ENCODE results near the gene SMIM35. TPM values are rescaled to one million over a fixed set of nuclear protein-coding genes. Genes with fewer than 3 reads are reported as not detected.

Gene SMIM35
- polyA plus RNA-seq, 1 of the 3 experiments (the other 2 are of a cell fraction), result not detected

DNA sequence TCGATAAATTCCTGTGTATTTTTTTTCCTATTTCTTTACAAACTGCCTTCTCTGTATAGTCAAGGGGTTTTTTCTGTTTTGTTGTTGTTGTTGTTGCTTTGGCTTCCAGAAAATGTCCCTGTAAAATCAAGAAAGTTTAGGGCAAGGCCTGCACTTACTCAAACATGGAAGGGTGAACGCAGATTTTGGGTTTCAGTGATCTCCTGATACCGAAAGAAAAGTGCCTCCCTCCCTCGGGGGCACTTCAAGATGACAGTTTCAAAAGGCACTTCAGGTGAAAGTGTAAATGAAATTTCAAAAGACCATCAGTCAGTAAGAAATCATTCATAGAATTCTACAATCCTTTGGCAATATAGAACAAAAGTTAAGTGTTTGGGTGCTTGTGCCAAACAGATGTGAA lies 53.3 kb downstream of the SMIM35 start:
- 36% methylated on average over 4 of the region's 4 CpGs for WGBS (ENCODE audit: low lambda C conversion rate)
- no peak overlapping the region for H3K4me2 ChIP-seq
- no peak for DNase-seq
- H3K9ac ChIP-seq, result no peak overlapping the region
- POLR2A ChIA-PET, result no interaction called here
- no peaks in the 10 kb centered on the region for H3F3A ChIP-seq (replicated peaks; ENCODE audit: insufficient read depth)
- H3K9me2 ChIP-seq, result no peaks in the 10 kb centered on the region
- no peak overlapping the region for H3K27ac ChIP-seq (ENCODE audit: low read depth in 2 of 2, low read length in 1 of 2)
- no peaks in the 10 kb centered on the region for H3K79me2 ChIP-seq (ENCODE audit: insufficient read depth)
- no peaks in the 10 kb centered on the region for H3K9me3 ChIP-seq
- no peaks in the 10 kb centered on the region for H4K20me1 ChIP-seq (ENCODE audit: insufficient read depth)
- TF ChIP-seq FOXJ3 (CRISPR knock-in tag; IDR thresholded peaks at IDR 0.05), result no peak
- no peak for TF ChIP-seq GABPA (IDR thresholded peaks at IDR 0.05; ENCODE audit: low read depth)
- TF ChIP-seq, protein P1, sequence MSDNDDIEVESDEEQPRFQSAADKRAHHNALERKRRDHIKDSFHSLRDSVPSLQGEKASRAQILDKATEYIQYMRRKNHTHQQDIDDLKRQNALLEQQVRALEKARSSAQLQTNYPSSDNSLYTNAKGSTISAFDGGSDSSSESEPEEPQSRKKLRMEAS (IDR thresholded peaks at IDR 0.05; ENCODE audit: low read depth), result no peak
- TF ChIP-seq EZH2phosphoT487 (IDR thresholded peaks at IDR 0.05; ENCODE audit: borderline replicate concordance, low read depth), result no peak
- no peak for TF ChIP-seq TAF1 (IDR thresholded peaks at IDR 0.05; ENCODE audit: borderline replicate concordance, low read depth, low read length)
- TF ChIP-seq SIN3A (IDR thresholded peaks at IDR 0.05; ENCODE audit: borderline replicate concordance, low read depth, low read length), result no peak
- TF ChIP-seq TCF12 (IDR thresholded peaks at IDR 0.05), result no peak
- TF ChIP-seq FOXM1 (IDR thresholded peaks at IDR 0.05; ENCODE audit: low read depth), result no peak
- TF ChIP-seq, protein P2, sequence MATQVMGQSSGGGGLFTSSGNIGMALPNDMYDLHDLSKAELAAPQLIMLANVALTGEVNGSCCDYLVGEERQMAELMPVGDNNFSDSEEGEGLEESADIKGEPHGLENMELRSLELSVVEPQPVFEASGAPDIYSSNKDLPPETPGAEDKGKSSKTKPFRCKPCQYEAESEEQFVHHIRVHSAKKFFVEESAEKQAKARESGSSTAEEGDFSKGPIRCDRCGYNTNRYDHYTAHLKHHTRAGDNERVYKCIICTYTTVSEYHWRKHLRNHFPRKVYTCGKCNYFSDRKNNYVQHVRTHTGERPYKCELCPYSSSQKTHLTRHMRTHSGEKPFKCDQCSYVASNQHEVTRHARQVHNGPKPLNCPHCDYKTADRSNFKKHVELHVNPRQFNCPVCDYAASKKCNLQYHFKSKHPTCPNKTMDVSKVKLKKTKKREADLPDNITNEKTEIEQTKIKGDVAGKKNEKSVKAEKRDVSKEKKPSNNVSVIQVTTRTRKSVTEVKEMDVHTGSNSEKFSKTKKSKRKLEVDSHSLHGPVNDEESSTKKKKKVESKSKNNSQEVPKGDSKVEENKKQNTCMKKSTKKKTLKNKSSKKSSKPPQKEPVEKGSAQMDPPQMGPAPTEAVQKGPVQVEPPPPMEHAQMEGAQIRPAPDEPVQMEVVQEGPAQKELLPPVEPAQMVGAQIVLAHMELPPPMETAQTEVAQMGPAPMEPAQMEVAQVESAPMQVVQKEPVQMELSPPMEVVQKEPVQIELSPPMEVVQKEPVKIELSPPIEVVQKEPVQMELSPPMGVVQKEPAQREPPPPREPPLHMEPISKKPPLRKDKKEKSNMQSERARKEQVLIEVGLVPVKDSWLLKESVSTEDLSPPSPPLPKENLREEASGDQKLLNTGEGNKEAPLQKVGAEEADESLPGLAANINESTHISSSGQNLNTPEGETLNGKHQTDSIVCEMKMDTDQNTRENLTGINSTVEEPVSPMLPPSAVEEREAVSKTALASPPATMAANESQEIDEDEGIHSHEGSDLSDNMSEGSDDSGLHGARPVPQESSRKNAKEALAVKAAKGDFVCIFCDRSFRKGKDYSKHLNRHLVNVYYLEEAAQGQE (IDR thresholded peaks at IDR 0.05; ENCODE audit: low read depth, low read length), result no peak
- peaks cover 12% of the 10 kb centered on the region; the same call in 1 of the 2 replicates for H3K27me3 ChIP-seq (ENCODE audit: insufficient read depth)
- CTCF ChIA-PET, result no interaction called here
- no peaks in the 10 kb centered on the region for H3K36me3 ChIP-seq (replicated peaks in 1 of 2; ENCODE audit: control insufficient read depth in 1 of 2, insufficient read depth in 2 of 2, low read length in 1 of 2)
- H2AFZ ChIP-seq (ENCODE audit: low read depth), result no peak overlapping the region
- no peaks in the 10 kb centered on the region for H3K4me1 ChIP-seq (ENCODE audit: control insufficient read depth in 1 of 2, insufficient read depth in 2 of 2, low read depth in 1 of 2, low read length in 1 of 2)
- H3K4me3 ChIP-seq (ENCODE audit: low read depth in 2 of 2, low read length in 1 of 2), result no peak overlapping the region

DNA sequence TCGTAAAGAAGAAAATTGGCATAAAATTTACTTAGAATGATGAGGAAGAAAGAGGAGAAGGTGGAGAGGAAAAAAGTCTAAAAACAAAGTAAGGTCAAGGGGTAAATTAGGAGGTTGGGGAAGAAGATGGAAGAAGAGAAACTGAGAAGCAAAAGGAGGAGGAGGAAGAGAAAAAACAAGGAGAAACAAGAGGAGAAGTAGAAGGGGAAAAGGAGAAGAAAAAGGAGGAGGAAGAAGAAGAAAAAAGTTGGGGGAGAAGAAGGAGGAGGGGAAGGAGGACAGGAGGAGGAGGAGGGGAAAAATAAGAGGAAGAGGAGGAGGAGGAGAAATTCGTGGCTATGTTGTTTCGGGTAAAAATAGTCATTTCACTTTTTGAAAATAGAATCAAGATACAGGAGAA lies 58.1 kb downstream of the SMIM35 start:
- Histone ChIP-seq H3K9me3 (no peaks in the 10 kb centered on the region), H3K27me3 (ENCODE audit: insufficient read depth) (peaks cover 9% of the 10 kb centered on the region; the same call in 1 of the 2 replicates), H3K27ac (ENCODE audit: low read depth in 2 of 2, low read length in 1 of 2) (no peak overlapping the region), H3F3A (replicated peaks; ENCODE audit: insufficient read depth) (no peaks in the 10 kb centered on the region), H3K4me2 (no peak overlapping the region), H3K36me3 (replicated peaks in 1 of 2; ENCODE audit: control insufficient read depth in 1 of 2, insufficient read depth in 2 of 2, low read length in 1 of 2) (no peaks in the 10 kb centered on the region), H3K9ac (no peak overlapping the region), H4K20me1 (ENCODE audit: insufficient read depth) (no peaks in the 10 kb centered on the region), H3K79me2 (ENCODE audit: insufficient read depth) (no peaks in the 10 kb centered on the region), H2AFZ (ENCODE audit: low read depth) (no peak overlapping the region), H3K9me2 (no peaks in the 10 kb centered on the region), H3K4me1 (ENCODE audit: control insufficient read depth in 1 of 2, insufficient read depth in 2 of 2, low read depth in 1 of 2, low read length in 1 of 2) (no peaks in the 10 kb centered on the region), H3K4me3 (ENCODE audit: low read depth in 2 of 2, low read length in 1 of 2) (no peak overlapping the region)
- ChIA-PET CTCF (interaction anchor here (3.4 kb wide), 1 partner anchor 25 kb away, joined by 11 read pairs; no protein-coding TSS in a partner anchor), POLR2A (no interaction called here)
- no peak for DNase-seq
- 12% methylated on average over 3 of the region's 3 CpGs for WGBS (ENCODE audit: low lambda C conversion rate)
- TF ChIP-seq YY1 (IDR thresholded peaks at IDR 0.05; ENCODE audit: low read depth), result no peak
- no peak for TF ChIP-seq POLR2AphosphoS5 (IDR thresholded peaks at IDR 0.05; ENCODE audit: low read depth, low read length)
- TF ChIP-seq, protein P2 (IDR thresholded peaks at IDR 0.05; ENCODE audit: low read depth, low read length), result no peak
- no peak for TF ChIP-seq RCOR1 (IDR thresholded peaks at IDR 0.05; ENCODE audit: low read length)
- TF ChIP-seq TCF12 (IDR thresholded peaks at IDR 0.05), result no peak
- no peak for TF ChIP-seq EP300 (IDR thresholded peaks at IDR 0.05; ENCODE audit: borderline replicate concordance in 1 of 2, low read depth in 1 of 2, low read length in 1 of 2)
- TF ChIP-seq, protein P3, sequence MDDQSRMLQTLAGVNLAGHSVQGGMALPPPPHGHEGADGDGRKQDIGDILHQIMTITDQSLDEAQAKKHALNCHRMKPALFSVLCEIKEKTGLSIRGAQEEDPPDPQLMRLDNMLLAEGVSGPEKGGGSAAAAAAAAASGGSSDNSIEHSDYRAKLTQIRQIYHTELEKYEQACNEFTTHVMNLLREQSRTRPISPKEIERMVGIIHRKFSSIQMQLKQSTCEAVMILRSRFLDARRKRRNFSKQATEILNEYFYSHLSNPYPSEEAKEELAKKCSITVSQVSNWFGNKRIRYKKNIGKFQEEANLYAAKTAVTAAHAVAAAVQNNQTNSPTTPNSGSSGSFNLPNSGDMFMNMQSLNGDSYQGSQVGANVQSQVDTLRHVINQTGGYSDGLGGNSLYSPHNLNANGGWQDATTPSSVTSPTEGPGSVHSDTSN (IDR thresholded peaks at IDR 0.05), result no peak
- no peak for TF ChIP-seq NRF1 (IDR thresholded peaks at IDR 0.05; ENCODE audit: low read depth, low read length)
- TF ChIP-seq RFX5 (IDR thresholded peaks at IDR 0.05; ENCODE audit: low read length), result no peak
- TF ChIP-seq NFIC (IDR thresholded peaks at IDR 0.05; ENCODE audit: borderline replicate concordance), result no peak
- TF ChIP-seq, protein P4, sequence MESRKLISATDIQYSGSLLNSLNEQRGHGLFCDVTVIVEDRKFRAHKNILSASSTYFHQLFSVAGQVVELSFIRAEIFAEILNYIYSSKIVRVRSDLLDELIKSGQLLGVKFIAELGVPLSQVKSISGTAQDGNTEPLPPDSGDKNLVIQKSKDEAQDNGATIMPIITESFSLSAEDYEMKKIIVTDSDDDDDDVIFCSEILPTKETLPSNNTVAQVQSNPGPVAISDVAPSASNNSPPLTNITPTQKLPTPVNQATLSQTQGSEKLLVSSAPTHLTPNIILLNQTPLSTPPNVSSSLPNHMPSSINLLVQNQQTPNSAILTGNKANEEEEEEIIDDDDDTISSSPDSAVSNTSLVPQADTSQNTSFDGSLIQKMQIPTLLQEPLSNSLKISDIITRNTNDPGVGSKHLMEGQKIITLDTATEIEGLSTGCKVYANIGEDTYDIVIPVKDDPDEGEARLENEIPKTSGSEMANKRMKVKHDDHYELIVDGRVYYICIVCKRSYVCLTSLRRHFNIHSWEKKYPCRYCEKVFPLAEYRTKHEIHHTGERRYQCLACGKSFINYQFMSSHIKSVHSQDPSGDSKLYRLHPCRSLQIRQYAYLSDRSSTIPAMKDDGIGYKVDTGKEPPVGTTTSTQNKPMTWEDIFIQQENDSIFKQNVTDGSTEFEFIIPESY (IDR thresholded peaks at IDR 0.05; ENCODE audit: borderline replicate concordance, low read depth), result no peak

Measured in SK-N-SH (cell line).